H9 (cell line): ENCODE measurements around the gene COL4A1. TPM values are rescaled to one million over a fixed set of nuclear protein-coding genes. Genes with fewer than 3 reads are reported as not detected.
A peak's percentile ranks its signal among the peaks of the same experiment; 100 is the strongest.

Experiments
- DNase-seq: peaks from one replicate; pipeline ENCODE4 v3.0.0-alpha.2; 2017
- H2AFZ ChIP-seq: one replicate; pipeline ENCODE4 v1.6.1; 2013; ENCODE audit warnings: mild to moderate bottlenecking, low read length, control low read depth, moderate library complexity
- H2AK5ac ChIP-seq: 2 replicates; pipeline ENCODE4 v1.6.1; 2013; ENCODE audit warnings: low read length, control low read depth, mixed read lengths; ENCODE audit not compliant: insufficient read length
- H2BK120ac ChIP-seq: one replicate; pipeline ENCODE4 v1.6.1; 2013; ENCODE audit warnings: low read depth, mild to moderate bottlenecking, low read length, control low read depth, inconsistent platforms; ENCODE audit not compliant: poor library complexity, severe bottlenecking
- H2BK12ac ChIP-seq: 2 replicates; pipeline ENCODE4 v1.6.1; 2013; ENCODE audit warnings: low read length, control low read depth, mixed read lengths, low read depth; ENCODE audit not compliant: insufficient read length
- H2BK15ac ChIP-seq: 2 replicates; pipeline ENCODE4 v1.6.1; 2013; ENCODE audit warnings: low read depth, low read length, control low read depth
- H2BK20ac ChIP-seq: one replicate; pipeline ENCODE4 v1.6.1; 2013; ENCODE audit warnings: low read depth, mild to moderate bottlenecking, low read length, control low read depth, inconsistent platforms; ENCODE audit not compliant: poor library complexity, severe bottlenecking
- H2BK5ac ChIP-seq: 2 replicates; pipeline ENCODE4 v1.6.1; 2013; ENCODE audit warnings: low read length, control low read depth, mixed read lengths; ENCODE audit not compliant: insufficient read length
- H3K14ac ChIP-seq: 2 replicates; pipeline ENCODE4 v1.6.1; 2013; ENCODE audit warnings: low read length, control low read depth; ENCODE audit not compliant: insufficient read depth
- H3K18ac ChIP-seq: 2 replicates; pipeline ENCODE4 v1.6.1; 2013; ENCODE audit warnings: low read depth, mild to moderate bottlenecking, mixed read lengths, low read length, control low read depth; ENCODE audit not compliant: insufficient read length
- H3K23ac ChIP-seq: 2 replicates; pipeline ENCODE4 v1.6.1; 2013; ENCODE audit warnings: low read length, control low read depth, mixed read lengths, low read depth; ENCODE audit not compliant: insufficient read length
- H3K23me2 ChIP-seq: 2 replicates; pipeline ENCODE4 v1.6.1; 2013; ENCODE audit warnings: low read depth, mild to moderate bottlenecking, mixed read lengths, low read length, control low read depth; ENCODE audit not compliant: insufficient read length, poor library complexity, severe bottlenecking
- H3K27ac ChIP-seq: 2 replicates; pipeline ENCODE4 v1.5.1; 2013; ENCODE audit warnings: low read length, control low read depth, mixed read lengths, low read depth; ENCODE audit not compliant: insufficient read length
- H3K27me3 ChIP-seq: 2 replicates; pipeline ENCODE4 v1.6.1; 2013; ENCODE audit warnings: low read length, control low read depth, inconsistent platforms; ENCODE audit not compliant: insufficient read depth
- H3K4ac ChIP-seq: 2 replicates; pipeline ENCODE4 v1.6.1; 2013; ENCODE audit warnings: low read depth, mild to moderate bottlenecking, control low read depth, inconsistent platforms, low read length, moderate library complexity
- H3K4me1 ChIP-seq: 2 replicates; pipeline ENCODE4 v1.6.1; 2013; ENCODE audit warnings: low read length, control low read depth, inconsistent platforms; ENCODE audit not compliant: insufficient read depth
- H3K4me2 ChIP-seq: 2 replicates; pipeline ENCODE4 v1.6.1; 2013; ENCODE audit warnings: low read length, control low read depth, mixed read lengths; ENCODE audit not compliant: insufficient read length, insufficient read depth
- H3K56ac ChIP-seq: 2 replicates; pipeline ENCODE4 v1.6.1; 2013; ENCODE audit warnings: low read depth, mild to moderate bottlenecking, mixed read lengths, low read length, control low read depth; ENCODE audit not compliant: insufficient read length
- H3K79me1 ChIP-seq: 2 replicates; pipeline ENCODE4 v1.6.1; 2013; ENCODE audit warnings: low read depth, mild to moderate bottlenecking, moderate library complexity, low read length, control low read depth, inconsistent platforms; ENCODE audit not compliant: insufficient read depth, poor library complexity, severe bottlenecking
- H3K79me2 ChIP-seq: 2 replicates; pipeline ENCODE4 v1.6.1; 2013; ENCODE audit warnings: low read length, control low read depth, inconsistent platforms; ENCODE audit not compliant: insufficient read depth
- H3K9ac ChIP-seq: 2 replicates; pipeline ENCODE4 v1.6.1; 2013; ENCODE audit warnings: low read length, control low read depth, mixed read lengths; ENCODE audit not compliant: insufficient read length; ENCODE audit errors: extremely low read depth
- H3K9me3 ChIP-seq: one replicate; pipeline ENCODE4 v1.6.1; 2013; ENCODE audit warnings: low read depth, low read length, inconsistent platforms; ENCODE audit not compliant: control insufficient read depth
- H3T11ph ChIP-seq: one replicate; pipeline ENCODE4 v1.6.1; 2013; ENCODE audit warnings: mild to moderate bottlenecking, low read length, control low read depth, inconsistent platforms
- H4K20me1 ChIP-seq: one replicate; pipeline ENCODE4 v1.6.1; 2013; ENCODE audit not compliant: control insufficient read depth, insufficient read length, insufficient read depth
- H4K5ac ChIP-seq: 2 replicates; pipeline ENCODE4 v1.6.1; 2013; ENCODE audit warnings: low read depth, mild to moderate bottlenecking, mixed read lengths, low read length, control low read depth; ENCODE audit not compliant: insufficient read length
- H4K8ac ChIP-seq: replicated peaks from 2 replicates; pipeline ENCODE4 v1.6.1; 2013; ENCODE audit warnings: low read length, control low read depth, mixed read lengths, low read depth; ENCODE audit not compliant: insufficient read length
- H4K91ac ChIP-seq: 2 replicates; pipeline ENCODE4 v1.6.1; 2013; ENCODE audit warnings: low read depth, mild to moderate bottlenecking, moderate library complexity, mixed read lengths, low read length, control low read depth; ENCODE audit not compliant: insufficient read length
- H3K27ac Mint-ChIP-seq, 3 experiments: 2 replicates in 2 of 3; 3 replicates in 1 of 3; pipeline ENCODE4 v1.8.0; 2020 to 2021; ENCODE audit warnings: mixed read lengths in 3 of 3, mild to moderate bottlenecking in 1 of 3, moderate library complexity in 1 of 3
- H3K27me3 Mint-ChIP-seq: 2 replicates; pipeline ENCODE4 v1.8.0; 2021; ENCODE audit warnings: low read depth, mild to moderate bottlenecking, moderate library complexity, mixed read lengths
- H3K36me3 Mint-ChIP-seq, 3 experiments: 2 replicates in 2 of 3; 3 replicates in 1 of 3; pipeline ENCODE4 v1.8.0; 2020 to 2021; ENCODE audit warnings: low read depth in 3 of 3, mixed read lengths in 3 of 3; ENCODE audit not compliant: insufficient read depth in 1 of 3
- H3K4me1 Mint-ChIP-seq, 2 experiments: 2 replicates each; pipeline ENCODE4 v1.8.0; 2020; ENCODE audit warnings: mixed read lengths in 2 of 2
- H3K4me3 Mint-ChIP-seq, 2 experiments: 2 replicates in 1 of 2; 3 replicates in 1 of 2; pipeline ENCODE4 v1.8.0; 2020 to 2021; ENCODE audit warnings: mild to moderate bottlenecking in 2 of 2, mixed read lengths in 2 of 2, moderate library complexity in 1 of 2
- H3K9me3 Mint-ChIP-seq, 2 experiments: 2 replicates in 1 of 2; 3 replicates in 1 of 2; pipeline ENCODE4 v1.8.0; 2020; ENCODE audit warnings: mild to moderate bottlenecking in 2 of 2, mixed read lengths in 2 of 2, moderate library complexity in 1 of 2
- CTCF ChIP-seq: fragments of 200-600 bp; sonication (generic); conservative IDR thresholded peaks from 3 replicates; pipeline ENCODE4 v1.8.0; 2021; ENCODE audit warnings: antibody characterized with exemption, mild to moderate bottlenecking
- WGBS: extraction: QIAGEN DNeasy Blood & Tissue Kit; methylation state at CpG from one replicate; pipeline ENCODE4 v1.1.7; 2013; ENCODE audit warnings: missing lambda C conversion rate, low lambda C conversion rate, mixed read lengths; ENCODE audit not compliant: insufficient read length; ENCODE audit errors: extremely low coverage; 5-methylcytosine and 5-hydroxymethylcytosine counted together
- total RNA-seq: library from RNA; stranded (reverse); gene quantifications from 2 replicates; pipeline ENCODE4 v1.2.1, GENCODE V29; 2021

The COL4A1 gene
- total RNA-seq, 1 experiment from 2014 or later, result 73.1 TPM

- no peak overlapping the region for H2BK120ac ChIP-seq
- no peak overlapping the region for H2AK5ac ChIP-seq
- H3K4me2 ChIP-seq, result no peak overlapping the region
- H3K14ac ChIP-seq, result no peak overlapping the region
- H2AFZ ChIP-seq, result no peak overlapping the region
- no peak overlapping the region for H3K4ac ChIP-seq
- no peak overlapping the region for H3K56ac ChIP-seq
- H3K9me3 ChIP-seq, result no peaks in the 10 kb centered on the region
- no peak overlapping the region for H3T11ph ChIP-seq
- no peaks in the 10 kb centered on the region for H3K79me1 ChIP-seq
- no peaks in the 10 kb centered on the region for H3K9me3 Mint-ChIP-seq
- no peak overlapping the region for H2BK20ac ChIP-seq
- no peak overlapping the region for H3K23ac ChIP-seq
- no peak overlapping the region for H3K27ac Mint-ChIP-seq
- H3K4me1 Mint-ChIP-seq, result peaks cover 30 to 34% of the 10 kb centered on the region in 2 experiments
- peak overlapping the region; percentile 14 for H3K18ac ChIP-seq
- no peaks in the 10 kb centered on the region for H3K23me2 ChIP-seq
- H2BK15ac ChIP-seq, result no peak overlapping the region
- WGBS, result no CpG with 5 or more reads among the region's 2 CpGs
- no peaks in the 10 kb centered on the region for H3K27me3 ChIP-seq
- no peak overlapping the region for H2BK12ac ChIP-seq
- no peak overlapping the region for H2BK5ac ChIP-seq
- no peaks in the 10 kb centered on the region for H3K4me1 ChIP-seq
- H4K8ac ChIP-seq, result no peak overlapping the region
- H4K91ac ChIP-seq, result no peak overlapping the region
- no peaks in the 10 kb centered on the region for H3K36me3 Mint-ChIP-seq
- DNase-seq, result no peak
- H3K27ac ChIP-seq, result no peak overlapping the region
- H3K27me3 Mint-ChIP-seq, result peaks cover 26% of the 10 kb centered on the region
- H4K20me1 ChIP-seq, result no peaks in the 10 kb centered on the region
- no peak for TF ChIP-seq CTCF
- no peak overlapping the region for H3K4me3 Mint-ChIP-seq
- H3K9ac ChIP-seq, result no peak overlapping the region
- no peaks in the 10 kb centered on the region for H3K79me2 ChIP-seq
- no peak overlapping the region for H4K5ac ChIP-seq
These were observed 193.6 kb downstream of the COL4A1 start for GRCh38 chr13:110113284-110113764.
